ENCODE data around the gene ANKHD1. TPM values are rescaled to one million over a fixed set of nuclear protein-coding genes. Genes with fewer than 3 reads are reported as not detected.
"Not testable (repeated sequence)": the region's sequence is repeated elsewhere in the genome, so short reads cannot be mapped to it uniquely, and the experiment has no call there.

Gene ANKHD1
- total and polyA plus RNA-seq, 10 donors = 30.5 to 235 (median 157) TPM

DNA sequence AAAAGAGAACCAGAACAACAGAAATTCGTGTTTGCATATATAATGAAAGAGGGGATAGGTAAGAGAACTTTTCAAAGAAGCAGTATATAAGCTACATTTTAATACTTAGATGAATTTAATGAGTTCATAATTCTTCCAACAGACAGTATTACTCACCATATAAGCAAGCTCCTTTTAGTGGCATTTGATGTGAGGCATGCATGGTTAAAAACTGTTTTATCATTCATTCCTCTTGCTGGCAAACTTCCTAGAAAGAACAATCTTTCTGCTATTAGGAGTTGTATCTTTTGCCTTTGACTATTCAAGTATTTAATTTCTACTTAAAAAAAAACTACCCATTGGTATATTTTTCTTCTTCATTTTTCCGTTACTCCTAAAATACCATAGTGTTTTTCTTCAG, 80.1 kb downstream of the ANKHD1 start:
- Histone ChIP-seq H3K4me1 (peaks cover 0 to 9% (median 0%) of the 10 kb centered on the region in 6 donors), H3K4me3 (no peak overlapping the region), H3K27ac (no peak overlapping the region), H3K36me3 (peaks cover 0 to 60% (median 47%) of the 10 kb centered on the region in 6 donors), H3K27me3 (replicated peaks in 1 of 7) (no peaks in the 10 kb centered on the region), H3K9me3 (no peaks in the 10 kb centered on the region)
- 84 to 92% (median 91%) methylated on average over 2 of the region's 2 CpGs for WGBS, 5 donors
- no peak for TF ChIP-seq POLR2A (IDR thresholded peaks at IDR 0.05)
- TF ChIP-seq POLR2AphosphoS5 (IDR thresholded peaks at IDR 0.05) = no peak
- TF ChIP-seq, protein P1, sequence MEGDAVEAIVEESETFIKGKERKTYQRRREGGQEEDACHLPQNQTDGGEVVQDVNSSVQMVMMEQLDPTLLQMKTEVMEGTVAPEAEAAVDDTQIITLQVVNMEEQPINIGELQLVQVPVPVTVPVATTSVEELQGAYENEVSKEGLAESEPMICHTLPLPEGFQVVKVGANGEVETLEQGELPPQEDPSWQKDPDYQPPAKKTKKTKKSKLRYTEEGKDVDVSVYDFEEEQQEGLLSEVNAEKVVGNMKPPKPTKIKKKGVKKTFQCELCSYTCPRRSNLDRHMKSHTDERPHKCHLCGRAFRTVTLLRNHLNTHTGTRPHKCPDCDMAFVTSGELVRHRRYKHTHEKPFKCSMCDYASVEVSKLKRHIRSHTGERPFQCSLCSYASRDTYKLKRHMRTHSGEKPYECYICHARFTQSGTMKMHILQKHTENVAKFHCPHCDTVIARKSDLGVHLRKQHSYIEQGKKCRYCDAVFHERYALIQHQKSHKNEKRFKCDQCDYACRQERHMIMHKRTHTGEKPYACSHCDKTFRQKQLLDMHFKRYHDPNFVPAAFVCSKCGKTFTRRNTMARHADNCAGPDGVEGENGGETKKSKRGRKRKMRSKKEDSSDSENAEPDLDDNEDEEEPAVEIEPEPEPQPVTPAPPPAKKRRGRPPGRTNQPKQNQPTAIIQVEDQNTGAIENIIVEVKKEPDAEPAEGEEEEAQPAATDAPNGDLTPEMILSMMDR (IDR thresholded peaks at IDR 0.05 in 8 of 11, conservative IDR thresholded peaks at IDR 0.05 in 3 of 11) = no peak
- no peak for DNase-seq
- intact Hi-C loops (cut with DNase I; ENCODE audit: low total_unique reads) = no loop called here

DNA sequence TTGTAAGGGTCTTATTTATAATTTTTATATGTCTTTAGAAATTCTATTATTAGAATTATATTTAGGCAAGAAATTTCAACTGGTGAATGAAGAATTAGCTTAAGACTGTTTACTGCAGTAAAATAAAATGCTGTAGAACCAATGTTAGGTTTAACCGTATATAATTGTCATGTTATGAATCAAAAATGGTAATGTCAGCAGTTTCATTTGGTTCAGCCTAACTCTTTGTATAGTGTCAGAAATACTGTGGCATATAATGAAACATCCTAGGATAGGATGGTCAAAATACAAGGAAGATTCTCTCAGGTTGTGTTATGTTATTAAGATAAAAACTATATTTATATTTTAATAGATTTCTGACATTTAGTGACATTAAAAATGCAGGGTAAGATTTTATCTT, 81.4 kb downstream of the ANKHD1 start:
- H3K27ac ChIP-seq = no peak overlapping the region
- intact Hi-C loops (cut with DNase I; ENCODE audit: low total_unique reads) = no loop called here
- no peak for DNase-seq
- no peaks in the 10 kb centered on the region for H3K9me3 ChIP-seq
- H3K27me3 ChIP-seq (replicated peaks in 1 of 7) = no peaks in the 10 kb centered on the region
- WGBS, 5 donors = 84 to 93% (median 90%) methylated on average over 1 of the region's 1 CpG
- H3K36me3 ChIP-seq = peaks cover 0 to 63% (median 51%) of the 10 kb centered on the region in 6 donors
- no peak overlapping the region for H3K4me3 ChIP-seq
- H3K4me1 ChIP-seq = peaks cover 0 to 9% (median 0%) of the 10 kb centered on the region in 6 donors
- TF ChIP-seq POLR2AphosphoS5 (IDR thresholded peaks at IDR 0.05) (no peak), POLR2A (IDR thresholded peaks at IDR 0.05) (no peak)
- TF ChIP-seq, protein P1 (IDR thresholded peaks at IDR 0.05 in 8 of 11, conservative IDR thresholded peaks at IDR 0.05 in 3 of 11) = no peak

DNA sequence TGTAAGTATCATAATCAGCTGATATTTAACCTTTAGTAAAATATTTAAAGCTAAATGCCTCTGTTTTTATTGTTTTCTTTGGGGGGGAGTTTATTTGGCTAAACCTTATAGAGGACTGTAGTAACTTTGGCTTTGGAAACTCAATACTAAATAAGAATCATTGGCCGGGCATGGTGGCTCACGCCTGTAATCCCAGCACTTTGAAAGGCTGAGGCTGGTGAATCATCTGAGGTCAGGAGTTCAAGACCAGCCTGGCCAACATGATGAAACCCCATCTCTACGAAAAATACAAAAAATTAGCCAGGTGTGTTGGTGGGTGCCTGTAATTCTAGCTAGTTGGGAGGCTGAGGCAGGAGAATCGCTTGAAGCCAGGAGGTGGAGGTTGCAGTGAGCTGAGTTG, 86.5 kb downstream of the ANKHD1 start:
- H3K27ac ChIP-seq; DNase-seq; intact Hi-C loops (cut with DNase I; ENCODE audit: low total_unique reads); H3K4me1 ChIP-seq; H3K4me3 ChIP-seq; H3K27me3 ChIP-seq (replicated peaks in 1 of 7); H3K9me3 ChIP-seq: not testable (repeated sequence)
- peaks cover 0 to 100% (median 63%) of the 10 kb centered on the region in 6 donors for H3K36me3 ChIP-seq
- WGBS, 5 donors = 94 to 97% (median 96%) methylated on average over 4 of the region's 4 CpGs

DNA sequence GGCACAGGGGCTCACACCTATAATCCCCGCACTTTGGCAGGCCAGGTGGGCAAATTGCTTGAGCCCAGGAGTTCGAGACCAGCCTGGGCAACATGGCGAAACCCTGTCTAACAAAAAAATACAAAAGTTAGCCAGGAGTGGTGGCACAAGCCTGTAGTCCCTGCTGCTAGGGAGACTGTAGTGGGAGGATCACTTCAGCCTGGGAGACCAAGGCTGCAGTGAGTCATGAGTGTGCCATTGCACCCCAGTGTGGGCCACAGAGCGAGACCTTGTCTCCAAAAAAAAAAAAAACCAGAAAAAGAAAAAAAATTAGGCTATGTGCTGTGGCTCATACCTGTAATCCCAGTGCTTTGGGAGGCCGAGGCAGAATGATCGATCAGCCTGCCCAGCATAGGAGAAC, 87.3 kb downstream of the ANKHD1 start:
- no peaks in the 10 kb centered on the region for H3K9me3 ChIP-seq
- no peaks in the 10 kb centered on the region for H3K4me1 ChIP-seq
- TF ChIP-seq, protein P1 (IDR thresholded peaks at IDR 0.05 in 8 of 11, conservative IDR thresholded peaks at IDR 0.05 in 3 of 11) = no peak
- TF ChIP-seq POLR2AphosphoS5 (IDR thresholded peaks at IDR 0.05) (no peak), POLR2A (IDR thresholded peaks at IDR 0.05) (no peak)
- peaks cover 0 to 100% (median 58%) of the 10 kb centered on the region in 6 donors for H3K36me3 ChIP-seq
- no peak overlapping the region for H3K27ac ChIP-seq
- WGBS, 5 donors = 94 to 99% (median 98%) methylated on average over 6 of the region's 6 CpGs
- no peaks in the 10 kb centered on the region for H3K27me3 ChIP-seq (replicated peaks in 1 of 7)
- intact Hi-C loops (cut with DNase I; ENCODE audit: low total_unique reads) = no loop called here
- no peak overlapping the region for H3K4me3 ChIP-seq
- no peak for DNase-seq

DNA sequence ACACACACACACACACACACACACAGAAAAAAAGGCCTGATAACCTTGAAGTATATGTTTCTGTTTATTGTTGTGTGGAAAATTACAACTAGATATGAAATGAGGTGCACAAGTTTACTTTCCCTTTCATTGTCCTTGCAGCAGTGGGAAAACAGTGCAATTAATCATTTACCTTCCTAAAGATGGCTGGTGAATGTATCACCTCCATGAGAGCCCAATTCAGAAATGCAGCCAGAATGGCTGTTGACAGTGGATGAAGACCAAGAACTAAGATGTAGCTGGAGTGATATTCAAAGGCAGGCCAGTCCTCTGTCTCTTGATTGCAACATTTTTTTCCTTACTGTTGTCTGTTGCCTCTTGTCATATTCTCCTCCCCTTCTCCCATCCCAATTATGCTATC, 96.3 kb downstream of the ANKHD1 start:
- no peaks in the 10 kb centered on the region for H3K4me1 ChIP-seq
- TF ChIP-seq POLR2A (IDR thresholded peaks at IDR 0.05) = no peak
- TF ChIP-seq POLR2AphosphoS5 (IDR thresholded peaks at IDR 0.05) = no peak
- TF ChIP-seq, protein P1 (IDR thresholded peaks at IDR 0.05 in 8 of 11, conservative IDR thresholded peaks at IDR 0.05 in 3 of 11) = no peak
- no peaks in the 10 kb centered on the region for H3K9me3 ChIP-seq
- H3K36me3 ChIP-seq = peaks cover 0 to 79% (median 32%) of the 10 kb centered on the region in 6 donors
- intact Hi-C loops (cut with DNase I; ENCODE audit: low total_unique reads) = no loop called here
- no peak for DNase-seq
- H3K27ac ChIP-seq = no peak overlapping the region
- no peak overlapping the region for H3K4me3 ChIP-seq
- no peaks in the 10 kb centered on the region for H3K27me3 ChIP-seq (replicated peaks in 1 of 7)
